Thyroid gland (tissue), 4 donors: Measurements from ENCODE around the gene WWTR1.

Experiments used
- CTCF ChIP-seq, 6 experiments: fragments of 200-600 bp in 3 of 6; fragments of 450-650 bp in 3 of 6; sonication (generic) in 3 of 6; IDR thresholded peaks; one replicate each; pipeline ENCODE4 v1.5.1; 2016 to 2019; ENCODE audit warnings: antibody characterized with exemption in 6 of 6, mild to moderate bottlenecking in 2 of 6, inconsistent platforms in 1 of 6, moderate library complexity in 1 of 6
- POLR2A ChIP-seq, 2 donors: fragments of 450-650 bp; IDR thresholded peaks; one replicate each; pipeline ENCODE4 v1.6.1; 2017; ENCODE audit warnings: antibody characterized with exemption in 2 of 2, mild to moderate bottlenecking in 2 of 2, moderate library complexity in 1 of 2

DNA sequence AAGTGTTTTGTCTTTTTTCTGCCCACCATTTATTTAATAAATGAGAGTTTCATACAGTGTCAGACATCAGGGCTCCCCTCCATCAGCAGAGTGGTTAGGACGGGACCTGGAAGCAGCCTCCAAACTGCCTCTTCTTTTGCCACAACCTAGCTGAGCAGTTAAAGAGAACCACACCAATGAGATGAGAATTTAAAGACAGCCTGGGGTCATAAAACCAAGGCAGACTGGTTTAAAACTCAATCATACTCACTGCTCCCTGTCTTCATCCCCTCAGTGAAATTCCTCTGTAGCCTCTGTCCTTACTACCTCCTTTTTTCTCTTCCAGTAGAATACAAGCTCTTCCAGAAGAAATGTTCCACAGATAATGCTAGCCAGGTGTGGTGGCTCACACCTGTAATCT, 78.7 kb downstream of the WWTR1 start:
- TF ChIP-seq CTCF (IDR thresholded peaks at IDR 0.05) = no peak
- no peak for TF ChIP-seq POLR2A (IDR thresholded peaks at IDR 0.05)
